RPMI8226 (cell line): ENCODE measurements around the gene HGFAC.
A peak's percentile ranks its signal among the peaks of the same experiment; 100 is the strongest.

Source experiments
- DNase-seq: peaks from one replicate; pipeline ENCODE4 v3.0.0-alpha.2; 2015

The HGFAC gene

GRCh38 chr4:3476936-3477749, 35.4 kb downstream of the HGFAC start:
- no peak for DNase-seq

- DNase-seq, result no peak
Observed at GRCh38 chr4:3477750-3478430, 36.1 kb downstream of the HGFAC start.

DNA sequence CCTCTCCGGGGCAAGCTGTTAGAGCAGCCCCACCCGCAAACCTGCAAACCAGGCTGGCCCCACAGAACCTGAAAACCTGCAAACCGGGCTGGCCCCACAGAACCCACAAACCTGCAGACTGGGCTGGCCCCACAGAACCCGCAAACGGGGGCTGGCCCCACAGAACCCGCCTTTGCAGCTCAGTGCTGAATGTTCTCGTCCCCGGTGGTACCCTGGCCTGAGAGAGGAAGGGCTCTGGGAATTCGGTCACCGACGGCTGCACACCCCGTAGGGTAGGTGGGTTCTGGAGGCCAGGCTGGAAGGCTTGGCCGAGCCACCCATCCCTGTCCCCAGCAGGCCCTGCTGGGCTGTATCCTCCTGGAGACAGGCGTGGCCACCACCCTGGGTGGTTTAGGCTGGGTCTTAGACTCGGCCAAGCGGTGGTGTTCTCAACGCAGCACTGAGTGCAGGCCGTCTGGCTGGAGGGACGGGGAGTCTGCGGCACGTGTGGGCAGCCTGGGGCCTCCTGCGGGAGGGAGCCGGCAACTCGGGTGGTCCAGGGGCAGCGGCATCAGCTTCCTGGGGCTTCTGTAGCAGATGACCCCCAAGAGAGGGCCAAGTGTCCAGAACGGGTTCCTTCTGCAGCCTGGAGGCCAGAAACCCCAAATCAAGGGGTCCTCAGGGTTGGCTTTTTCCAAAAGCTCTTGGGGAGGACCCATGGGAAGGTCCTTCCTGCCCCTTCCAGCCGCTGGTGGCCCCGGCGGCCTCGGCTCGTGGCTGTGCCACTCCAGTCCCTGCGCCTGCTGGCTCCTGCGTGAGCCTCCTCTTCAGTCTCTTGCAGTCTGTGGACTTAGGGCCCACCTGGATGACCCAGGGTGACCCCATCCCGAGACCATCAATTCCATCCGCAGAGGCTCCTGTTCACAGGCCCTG, 36.9 kb downstream of the HGFAC start:
- no peak for DNase-seq

DNA sequence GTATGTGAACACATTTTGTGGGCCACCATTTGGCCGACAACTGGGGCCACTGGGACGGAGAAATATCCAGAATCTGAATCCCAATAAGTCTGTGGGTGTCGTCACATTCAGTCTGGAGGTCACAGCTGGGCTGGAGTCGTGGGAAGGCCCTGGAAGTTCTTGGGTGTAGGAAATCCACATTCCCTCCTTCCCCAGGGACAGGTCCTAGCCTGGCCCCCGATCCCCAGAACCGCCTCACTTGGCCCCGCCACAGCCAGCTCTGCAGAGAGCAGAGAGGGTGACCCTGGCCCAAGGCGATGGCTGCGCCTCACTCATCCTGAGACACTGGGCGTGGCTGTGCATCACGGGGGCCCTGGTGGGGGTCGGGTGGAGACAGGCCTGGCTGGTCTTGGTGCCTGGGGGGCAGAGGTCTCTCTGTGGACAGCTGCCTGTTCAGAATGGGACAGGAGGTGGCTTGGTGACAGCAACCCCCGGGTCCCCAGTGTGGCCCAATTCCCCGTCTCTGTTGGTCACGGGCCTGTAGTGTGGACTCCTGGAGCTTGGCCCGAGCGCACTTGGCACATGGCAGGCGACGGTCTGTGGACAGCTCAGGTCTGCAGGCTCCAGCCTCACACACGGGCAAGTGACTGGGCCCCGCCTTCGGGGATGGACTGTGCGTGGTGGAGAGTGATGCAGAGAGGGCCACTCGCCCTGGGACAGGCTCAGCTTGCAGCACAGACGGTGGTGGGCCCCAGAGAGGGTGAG, 37.8 kb downstream of the HGFAC start:
- no peak for DNase-seq

DNA sequence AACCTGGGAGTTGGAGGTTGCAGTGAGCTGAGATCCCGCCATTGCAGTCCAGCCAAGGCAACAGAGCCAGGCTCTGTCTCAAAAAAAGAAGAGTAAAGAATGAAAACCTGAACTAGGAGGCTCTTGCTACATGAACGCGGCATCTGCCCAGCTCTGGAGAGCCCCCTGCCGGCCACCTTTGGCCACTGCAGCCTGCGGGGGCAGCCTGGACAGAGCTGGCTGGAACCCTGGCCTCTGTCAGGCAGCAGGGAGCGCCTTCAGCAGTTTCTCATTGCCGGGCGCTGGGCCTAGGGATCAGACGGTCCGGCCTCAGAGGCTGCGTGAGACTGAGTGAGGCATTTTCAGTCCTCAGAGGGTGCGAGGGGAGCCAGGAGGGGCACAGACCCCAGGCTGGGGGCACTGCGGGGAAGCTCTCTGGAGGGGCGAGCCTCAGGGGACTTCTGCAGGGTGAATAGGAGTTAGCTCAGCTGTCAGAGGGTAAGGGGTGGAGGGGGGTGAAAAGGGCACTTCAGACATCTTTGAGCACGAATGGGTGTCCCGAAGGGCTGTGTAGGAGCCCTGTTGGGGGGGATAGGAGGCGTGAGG, 38.9 kb downstream of the HGFAC start:
- DNase-seq, result peak; percentile 75

DNA sequence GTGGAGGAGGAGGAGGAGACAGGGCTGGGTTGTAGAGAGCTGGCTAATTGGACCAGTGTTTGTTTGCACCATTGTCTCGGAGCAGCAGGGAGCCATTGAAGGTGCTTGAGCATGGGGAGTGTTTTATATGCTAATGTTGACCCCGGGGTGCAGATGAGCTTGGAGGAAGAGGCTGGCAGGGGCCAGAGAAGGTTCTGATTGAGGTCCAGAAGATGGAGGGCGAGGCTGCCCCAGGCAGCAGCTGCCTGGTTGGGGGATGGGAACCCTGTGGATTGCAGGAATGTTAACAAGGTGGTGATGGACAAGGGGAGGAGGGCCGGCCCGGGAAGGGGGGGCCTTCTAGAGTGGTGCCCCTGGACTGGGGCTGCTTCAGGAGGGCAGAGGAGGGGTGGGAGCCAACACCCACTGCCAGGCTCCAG, 39.4 kb downstream of the HGFAC start:
- no peak for DNase-seq

DNA sequence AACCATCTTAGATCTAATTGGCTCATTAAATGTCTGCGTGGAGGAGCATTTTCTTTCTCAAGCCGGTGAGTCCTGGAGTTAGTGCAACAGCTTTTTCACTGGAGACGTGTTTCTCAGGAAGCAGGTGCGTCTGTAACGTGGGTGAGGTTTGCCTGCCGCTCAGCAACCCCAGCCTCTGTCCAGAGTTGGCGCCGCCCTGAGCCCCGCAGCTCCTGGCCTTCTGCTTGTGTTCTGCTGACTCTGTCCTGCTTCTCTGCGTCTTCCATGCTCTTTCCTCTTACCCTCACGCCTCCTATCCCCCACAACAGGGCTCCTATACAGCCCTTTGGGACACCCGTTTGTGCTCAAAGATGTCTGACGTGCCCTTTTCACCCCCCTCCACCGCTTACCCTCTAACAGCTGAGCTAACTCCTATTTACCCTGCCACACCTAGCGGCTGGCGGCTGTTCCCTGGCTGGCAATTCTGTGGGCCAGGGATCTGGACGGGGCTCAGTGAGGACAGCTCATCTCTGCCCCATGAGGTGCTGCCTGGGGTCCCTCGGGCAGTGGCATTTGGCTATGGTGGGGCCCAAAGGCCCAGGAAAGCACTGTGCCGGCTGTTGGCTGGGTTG, 40.1 kb downstream of the HGFAC start:
- DNase-seq, result no peak

DNA sequence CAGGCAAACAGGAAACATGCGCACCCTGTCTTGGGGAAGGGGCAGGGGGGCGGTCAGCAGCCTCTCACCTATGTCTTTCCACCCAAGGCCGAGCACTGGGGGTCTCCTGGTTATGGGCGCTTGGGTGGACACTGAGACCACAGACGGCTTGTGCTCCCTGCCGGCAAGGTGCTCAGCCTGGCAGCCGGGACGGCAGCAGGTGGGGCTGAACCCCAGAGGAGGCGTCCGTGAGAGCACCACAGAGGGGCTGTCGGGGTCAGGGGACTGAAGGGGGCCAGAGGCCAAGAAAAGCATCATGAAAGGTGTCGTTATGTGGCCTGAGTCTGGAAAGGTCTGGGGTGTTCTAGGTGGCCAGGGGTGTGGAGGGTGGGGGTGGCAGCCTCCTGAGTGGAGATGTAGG, 40.9 kb downstream of the HGFAC start:
- DNase-seq, result no peak

GRCh38 chr4:3483471-3483921, 41.7 kb downstream of the HGFAC start:
- DNase-seq, result no peak

GRCh38 chr4:3484057-3484973, 42.5 kb downstream of the HGFAC start:
- no peak for DNase-seq

- peak; percentile 39 for DNase-seq
Observed at GRCh38 chr4:3485011-3485791, 43.4 kb downstream of the HGFAC start.

GRCh38 chr4:3485886-3486540, 44.2 kb downstream of the HGFAC start:
- DNase-seq, result peak; percentile 44

DNA sequence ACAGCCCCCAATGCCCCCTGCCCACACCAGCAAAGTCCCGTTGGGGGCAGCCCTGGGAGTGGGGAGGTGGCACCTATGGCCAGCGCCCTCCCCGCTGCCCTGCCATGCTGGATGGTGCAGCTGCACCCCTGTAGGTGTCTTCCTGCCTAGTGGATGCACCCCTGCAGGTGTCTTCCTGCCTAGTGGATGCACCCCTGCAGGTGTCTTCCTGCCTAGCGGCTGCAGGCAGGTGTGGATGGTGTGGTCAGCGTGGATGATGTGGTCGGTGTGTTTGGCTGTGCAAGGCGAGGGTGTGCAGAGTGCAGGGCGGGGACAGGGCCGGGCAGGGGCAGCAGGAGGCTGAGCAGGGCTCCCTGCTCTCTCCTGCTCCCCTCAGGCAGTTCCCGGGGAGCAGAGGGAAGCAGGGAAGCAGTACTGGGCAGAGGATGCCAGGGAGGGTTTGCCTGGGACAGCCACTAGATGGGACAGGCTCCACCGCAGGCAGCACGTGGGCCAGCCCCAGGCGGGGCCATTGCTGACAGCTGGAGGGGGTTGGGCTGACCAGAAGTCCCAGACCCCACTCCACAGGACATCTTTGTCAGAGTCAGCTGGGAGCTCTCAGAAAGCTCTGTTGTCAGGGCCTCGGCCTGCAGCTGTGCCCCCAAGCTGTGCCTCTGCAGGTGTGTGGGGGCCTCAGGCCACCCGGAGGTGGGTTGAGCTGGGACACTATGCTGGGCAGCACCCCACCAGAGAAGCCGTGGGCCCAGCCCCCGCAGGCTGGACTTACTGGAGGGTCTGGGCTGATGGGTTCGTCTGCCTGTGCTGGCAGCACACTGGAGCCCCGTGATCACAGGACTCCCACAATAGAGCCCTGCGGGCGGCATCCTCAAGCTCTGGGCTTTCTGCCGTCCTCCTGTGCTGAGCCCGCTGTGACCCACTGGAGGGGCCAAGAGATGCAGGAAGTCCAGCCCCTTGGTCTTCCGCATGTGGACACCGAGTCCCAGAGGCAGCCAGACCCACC, 45.1 kb downstream of the HGFAC start:
- peak; percentile 44 for DNase-seq

DNA sequence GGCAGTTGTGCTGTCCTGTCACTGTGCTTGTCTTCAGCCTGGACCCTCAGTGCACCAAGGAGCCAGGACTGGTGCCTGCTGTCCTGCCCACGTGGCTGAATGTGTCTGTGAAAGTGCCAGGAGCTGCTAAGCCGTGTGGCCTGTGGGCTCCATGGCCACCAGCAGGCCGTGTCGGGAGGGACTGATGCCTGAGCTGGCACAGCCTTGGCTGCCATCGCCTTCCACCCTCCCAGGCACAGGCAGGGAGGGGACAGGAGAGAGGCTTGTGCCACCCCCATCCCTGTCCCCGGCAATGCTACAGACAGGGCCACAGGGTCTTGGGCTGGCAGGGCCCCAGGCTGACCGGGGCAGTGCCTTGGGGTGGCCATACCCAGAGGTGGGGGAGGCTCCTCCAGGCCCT, 46.1 kb downstream of the HGFAC start:
- DNase-seq, result no peak

- DNase-seq, result no peak
Observed at GRCh38 chr4:3488820-3489219, 47.1 kb downstream of the HGFAC start.

GRCh38 chr4:3489451-3489962, 47.7 kb downstream of the HGFAC start:
- no peak for DNase-seq

GRCh38 chr4:3491681-3492405, 50.1 kb downstream of the HGFAC start:
- DNase-seq, result no peak
